AG04450 (cell line): ENCODE data around the gene WNT7B. TPM values are rescaled to one million over a fixed set of nuclear protein-coding genes. Genes with fewer than 3 reads are reported as not detected.

ENCODE experiments used
- CTCF ChIA-PET: fragments of 300-600, 350-600 bp; formaldehyde crosslinking; extraction: SDS; loops from one replicate; lab custom pipeline; 2022; ENCODE audit warnings: antibody characterized with exemption, inconsistent platforms; lab: Charles Lee
- POLR2A ChIA-PET: fragments of 350-600 bp; formaldehyde crosslinking; extraction: SDS; loops from one replicate; lab custom pipeline; 2021; ENCODE audit warnings: antibody characterized with exemption, inconsistent platforms; lab: Yijun Ruan, JAX
- DNase-seq: peaks from one replicate; pipeline ENCODE4 v3.0.0-alpha.2; 2011; ENCODE audit warnings: low read depth, low spot score
- H3K27ac ChIP-seq: one replicate; pipeline ENCODE4 v1.5.1; 2012; ENCODE audit warnings: low read depth, low read length, control low read depth
- H3K27me3 ChIP-seq: one replicate; pipeline ENCODE4 v1.6.0; 2012; ENCODE audit warnings: low read length; ENCODE audit not compliant: control insufficient read depth, insufficient read depth
- H3K4me3 ChIP-seq: 2 replicates; pipeline ENCODE4 v1.5.1; 2011; ENCODE audit warnings: mild to moderate bottlenecking, low read depth, low read length, control low read depth
- H3K9me3 ChIP-seq: 2 replicates; pipeline ENCODE4 v1.5.1; 2012; ENCODE audit warnings: low read length; ENCODE audit not compliant: control insufficient read depth, insufficient read depth
- polyA plus RNA-seq: library from polyadenylated mRNA; depleted of rRNA; stranded (reverse); fragments of >200 nt; gene quantifications from 2 replicates; pipeline ENCODE4 v1.2.3, GENCODE V29; 2011
- TF ChIP-seq, protein P1 (sequence below): IDR thresholded peaks from 2 replicates; pipeline ENCODE4 v1.5.1; 2011; ENCODE audit warnings: low read depth, low read length, control low read depth, inconsistent platforms

The WNT7B gene
- polyA plus RNA-seq, 1 experiment = 0.56 TPM

DNA sequence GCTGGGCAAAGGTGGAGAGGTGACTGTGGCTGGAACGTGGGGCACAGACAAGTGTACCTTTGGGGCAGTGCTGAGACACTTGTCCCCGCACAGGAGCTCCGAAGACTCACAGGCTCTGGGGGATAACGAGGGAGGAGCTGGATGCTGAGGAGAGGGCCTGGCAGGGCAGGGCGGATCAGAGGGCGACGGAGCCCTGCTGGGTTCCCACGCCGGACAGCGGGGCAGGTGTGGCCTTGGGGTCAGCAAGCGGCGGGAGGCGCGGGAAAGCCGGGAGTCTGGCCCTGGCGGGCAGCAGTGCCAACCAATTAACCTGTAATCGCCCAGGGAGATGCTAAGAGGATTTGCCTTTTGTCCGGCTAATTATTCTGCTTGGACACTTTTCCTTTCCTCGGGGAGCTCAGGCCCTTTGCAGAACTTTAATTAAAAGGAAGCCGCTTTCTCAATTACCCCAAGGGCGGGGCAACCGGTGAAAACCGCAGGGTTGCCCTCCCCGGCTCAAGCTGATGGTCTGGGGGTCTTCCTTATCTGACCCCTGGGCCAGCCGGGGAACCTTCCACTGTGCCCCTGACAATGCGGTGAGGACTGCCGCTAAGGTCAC is 71.5 kb downstream of the WNT7B start:
- ChIA-PET CTCF (interaction anchor here (0.7 to 1.1 kb wide), 2 partner anchors 10 to 41 kb away, joined by 3 read pairs; no protein-coding TSS in a partner anchor), POLR2A (interaction anchor here (0.6 to 1.0 kb wide), 3 partner anchors 12 to 262 kb away, joined by 3 to 5 read pairs (median 4); no protein-coding TSS in a partner anchor)
- Histone ChIP-seq H3K9me3 (no peaks in the 10 kb centered on the region; the same call in 1 of the 2 replicates), H3K27ac (no peak overlapping the region), H3K4me3 (no peak overlapping the region), H3K27me3 (peaks cover 2% of the 10 kb centered on the region)
- no peak for DNase-seq
- TF ChIP-seq, protein P1, sequence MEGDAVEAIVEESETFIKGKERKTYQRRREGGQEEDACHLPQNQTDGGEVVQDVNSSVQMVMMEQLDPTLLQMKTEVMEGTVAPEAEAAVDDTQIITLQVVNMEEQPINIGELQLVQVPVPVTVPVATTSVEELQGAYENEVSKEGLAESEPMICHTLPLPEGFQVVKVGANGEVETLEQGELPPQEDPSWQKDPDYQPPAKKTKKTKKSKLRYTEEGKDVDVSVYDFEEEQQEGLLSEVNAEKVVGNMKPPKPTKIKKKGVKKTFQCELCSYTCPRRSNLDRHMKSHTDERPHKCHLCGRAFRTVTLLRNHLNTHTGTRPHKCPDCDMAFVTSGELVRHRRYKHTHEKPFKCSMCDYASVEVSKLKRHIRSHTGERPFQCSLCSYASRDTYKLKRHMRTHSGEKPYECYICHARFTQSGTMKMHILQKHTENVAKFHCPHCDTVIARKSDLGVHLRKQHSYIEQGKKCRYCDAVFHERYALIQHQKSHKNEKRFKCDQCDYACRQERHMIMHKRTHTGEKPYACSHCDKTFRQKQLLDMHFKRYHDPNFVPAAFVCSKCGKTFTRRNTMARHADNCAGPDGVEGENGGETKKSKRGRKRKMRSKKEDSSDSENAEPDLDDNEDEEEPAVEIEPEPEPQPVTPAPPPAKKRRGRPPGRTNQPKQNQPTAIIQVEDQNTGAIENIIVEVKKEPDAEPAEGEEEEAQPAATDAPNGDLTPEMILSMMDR = no peak

DNA sequence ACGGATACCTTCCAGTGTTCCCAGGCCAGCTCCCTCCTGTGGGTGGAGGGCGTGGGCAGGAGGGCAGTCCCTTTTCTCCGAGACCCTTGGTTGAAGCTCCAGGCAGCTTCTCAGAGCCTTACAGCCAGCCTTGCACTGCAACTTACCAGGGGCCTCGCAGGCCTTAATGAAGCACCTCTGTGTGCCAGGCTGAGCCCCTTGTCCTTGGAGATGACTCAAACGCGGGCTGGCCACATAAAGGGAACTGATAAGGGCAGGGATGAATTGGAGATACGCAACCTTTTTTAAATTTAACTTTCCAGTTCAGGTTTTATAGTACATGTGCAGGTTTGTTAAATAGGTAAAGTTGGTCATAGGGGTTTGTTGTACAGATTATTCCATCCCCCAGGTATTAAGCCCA is 72.7 kb downstream of the WNT7B start:
- TF ChIP-seq, protein P1 = no peak
- ChIA-PET POLR2A (interaction anchor here (1.1 kb wide), 1 partner anchor 20 kb away, joined by 3 read pairs; no protein-coding TSS in a partner anchor), CTCF (no interaction called here)
- no peak overlapping the region for H3K27ac ChIP-seq
- H3K4me3 ChIP-seq = no peak overlapping the region
- no peaks in the 10 kb centered on the region; the same call in 1 of the 2 replicates for H3K9me3 ChIP-seq
- H3K27me3 ChIP-seq = peaks cover 6% of the 10 kb centered on the region
- no peak for DNase-seq

- Histone ChIP-seq H3K4me3 (no peak overlapping the region), H3K27ac (peak overlapping the region; percentile 21), H3K9me3 (no peaks in the 10 kb centered on the region; the same call in 1 of the 2 replicates), H3K27me3 (peaks cover 4% of the 10 kb centered on the region)
- DNase-seq = peak; percentile 27
- POLR2A ChIA-PET = interaction anchor here (0.6 to 1.1 kb wide), 3 partner anchors 19 to 755 kb away, joined by 3 read pairs; no protein-coding TSS in a partner anchor
- CTCF ChIA-PET = interaction anchor here (0.6 kb wide), 1 partner anchor 38 kb away, joined by 6 read pairs; no protein-coding TSS in a partner anchor
- TF ChIP-seq, protein P1 = no peak
Measured at GRCh38 chr22:45903355-45904135, 73.4 kb downstream of the WNT7B start.

DNA sequence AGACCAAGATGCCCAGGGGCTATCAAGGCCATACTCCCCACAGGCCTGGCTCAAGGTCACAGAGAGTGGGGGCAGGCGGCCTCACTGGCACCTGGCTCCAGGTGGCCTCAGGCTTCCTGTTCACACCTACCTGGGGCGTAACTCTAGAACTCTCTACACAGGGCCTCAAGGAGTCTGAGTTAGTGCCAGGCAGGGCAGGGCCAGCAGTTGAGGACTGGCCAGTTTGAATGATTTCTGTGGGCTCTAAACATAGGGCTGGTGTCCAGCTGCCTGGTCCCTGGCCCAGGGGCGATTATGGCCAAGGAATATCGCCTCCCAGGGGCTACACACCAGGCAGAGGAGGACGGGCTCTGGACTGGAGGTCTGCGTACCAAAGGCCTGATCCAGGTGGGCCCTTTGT is 79.2 kb downstream of the WNT7B start:
- Histone ChIP-seq H3K9me3 (no peaks in the 10 kb centered on the region; the same call in 1 of the 2 replicates), H3K27ac (no peak overlapping the region), H3K4me3 (no peak overlapping the region), H3K27me3 (peaks cover 12% of the 10 kb centered on the region)
- CTCF ChIA-PET = no interaction called here
- POLR2A ChIA-PET = no interaction called here
- TF ChIP-seq, protein P1 = no peak
- DNase-seq = no peak
